ENCODE data around the gene B3GNT8. TPM values are rescaled to one million over a fixed set of nuclear protein-coding genes. Genes with fewer than 3 reads are reported as not detected.
A peak's percentile ranks its signal among the peaks of the same experiment; 100 is the strongest.

The B3GNT8 gene
- total and polyA plus RNA-seq, 9 of the 15 experiments (the other 6 are each of a cell fraction or from before 2014, with no cell fraction given), result 0.11 to 2.9 (median 0.65) TPM; not detected in 2

- TF ChIP-seq RREB1 (CRISPR knock-in tag; IDR thresholded peaks at IDR 0.05) (no peak), TFAP4 (CRISPR knock-in tag; IDR thresholded peaks at IDR 0.05; ENCODE audit: borderline replicate concordance) (peak; percentile 93), KAT7 (CRISPR knock-in tag; IDR thresholded peaks at IDR 0.05; ENCODE audit: borderline replicate concordance) (no peak)
Observed at GRCh38 chr19:41395355-41395754, 31.8 kb downstream of the B3GNT8 start (continued).

All from K562 (cell line).